HEK293T (cell line): ENCODE measurements around the gene HPS1.

Experiments
- ARNT ChIP-seq: fragments of 450-650 bp; IDR thresholded peaks from 2 replicates; pipeline ENCODE4 v1.6.1; 2017; ENCODE audit warnings: mild to moderate bottlenecking
- BHLHE40 ChIP-seq: fragments of 450-650 bp; IDR thresholded peaks from 2 replicates; pipeline ENCODE4 v1.6.1; 2016; ENCODE audit warnings: mild to moderate bottlenecking, moderate library complexity, borderline replicate concordance
- CTBP1 ChIP-seq: fragments of 450-650 bp; IDR thresholded peaks from 2 replicates; pipeline ENCODE4 v1.6.1; 2016; ENCODE audit warnings: borderline replicate concordance
- ELF4 ChIP-seq: fragments of 450-650 bp; IDR thresholded peaks from 2 replicates; pipeline ENCODE4 v1.6.1; 2017; ENCODE audit warnings: antibody characterized with exemption
- FOXA1 ChIP-seq: fragments of 450-650 bp; IDR thresholded peaks from 2 replicates; pipeline ENCODE4 v1.6.1; 2016; ENCODE audit warnings: mild to moderate bottlenecking
- FOXK2 ChIP-seq: fragments of 450-650 bp; IDR thresholded peaks from 2 replicates; pipeline ENCODE4 v1.6.1; 2016; ENCODE audit warnings: mild to moderate bottlenecking
- FOXM1 ChIP-seq: fragments of 450-650 bp; IDR thresholded peaks from 2 replicates; pipeline ENCODE4 v1.6.1; 2017; ENCODE audit warnings: mild to moderate bottlenecking, borderline replicate concordance
- LEF1 ChIP-seq: fragments of 450-650 bp; IDR thresholded peaks from 2 replicates; pipeline ENCODE4 v1.6.1; 2017; ENCODE audit warnings: mild to moderate bottlenecking, borderline replicate concordance
- NFRKB ChIP-seq: fragments of 450-650 bp; IDR thresholded peaks from 2 replicates; pipeline ENCODE4 v1.6.1; 2016; ENCODE audit warnings: mild to moderate bottlenecking, moderate library complexity
- SP1 ChIP-seq: fragments of 450-650 bp; IDR thresholded peaks from 2 replicates; pipeline ENCODE4 v1.6.1; 2017
- SUZ12 ChIP-seq: fragments of 450-650 bp; IDR thresholded peaks from 2 replicates; pipeline ENCODE4 v1.6.1; 2016; ENCODE audit warnings: mild to moderate bottlenecking
- TARDBP ChIP-seq: fragments of 450-650 bp; IDR thresholded peaks from 2 replicates; pipeline ENCODE4 v1.6.1; 2016
- ZNF384 ChIP-seq: fragments of 450-650 bp; IDR thresholded peaks from 2 replicates; pipeline ENCODE4 v1.6.1; 2016

- TF ChIP-seq FOXA1, result no peak
- TF ChIP-seq FOXM1, result no peak
- TF ChIP-seq LEF1, result no peak
- no peak for TF ChIP-seq FOXK2
- TF ChIP-seq TARDBP, result no peak
- no peak for TF ChIP-seq BHLHE40
- no peak for TF ChIP-seq NFRKB
- TF ChIP-seq ARNT, result no peak
- no peak for TF ChIP-seq SUZ12
- no peak for TF ChIP-seq ELF4
- TF ChIP-seq SP1, result no peak
- no peak for TF ChIP-seq CTBP1
- TF ChIP-seq ZNF384, result no peak
Measured at GRCh38 chr10:98391578-98391991, 55.1 kb downstream of the HPS1 start.
